LNCAP (cell line): ENCODE data around the gene SLC2A4RG.

Experiments
- TF ChIP-seq, protein P1 (sequence below): fragments of 450-650 bp; IDR thresholded peaks from 2 replicates; pipeline ENCODE4 v1.5.1; 2017; ENCODE audit warnings: mild to moderate bottlenecking

The SLC2A4RG gene

DNA sequence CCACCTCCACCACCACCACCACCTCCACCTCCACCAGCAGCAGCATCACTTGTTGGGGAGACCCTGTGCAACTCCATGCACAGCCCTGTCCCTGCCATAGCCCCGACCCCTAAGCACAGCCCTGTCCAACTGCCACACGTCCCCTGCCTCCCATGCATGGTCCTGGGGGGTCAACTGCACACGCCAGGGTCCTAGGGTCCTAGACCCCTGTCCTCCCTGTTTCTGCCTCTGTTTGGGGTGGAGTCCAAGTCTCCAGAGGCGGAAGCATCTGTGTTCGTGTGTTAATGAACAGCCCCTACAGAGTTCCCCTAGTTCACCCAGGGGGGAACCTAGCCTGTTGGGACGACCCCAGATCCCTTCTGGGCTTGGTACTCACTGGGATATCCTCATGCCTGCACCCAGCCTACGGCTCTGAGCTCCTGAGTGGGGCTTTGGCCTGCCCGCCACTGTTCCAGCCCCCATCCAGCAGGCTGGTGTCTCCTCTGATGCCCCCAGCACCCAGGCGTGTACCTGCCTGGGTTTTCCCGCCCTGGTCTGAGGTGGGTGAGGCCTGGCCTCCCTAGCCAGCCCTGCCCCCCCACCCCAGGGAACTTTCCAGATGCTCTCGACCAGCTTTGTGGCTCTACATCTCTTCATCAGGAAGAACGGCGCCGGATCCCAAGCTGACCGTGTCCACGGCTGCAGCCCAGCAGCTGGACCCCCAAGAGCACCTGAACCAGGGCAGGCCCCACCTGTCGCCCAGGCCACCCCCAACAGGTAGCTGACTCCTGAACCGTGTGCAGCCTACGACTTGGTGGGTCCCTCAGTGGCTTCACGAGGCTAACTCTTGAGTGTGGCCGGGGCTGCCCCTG is 45.6 kb upstream of the SLC2A4RG start:
- TF ChIP-seq, protein P1, sequence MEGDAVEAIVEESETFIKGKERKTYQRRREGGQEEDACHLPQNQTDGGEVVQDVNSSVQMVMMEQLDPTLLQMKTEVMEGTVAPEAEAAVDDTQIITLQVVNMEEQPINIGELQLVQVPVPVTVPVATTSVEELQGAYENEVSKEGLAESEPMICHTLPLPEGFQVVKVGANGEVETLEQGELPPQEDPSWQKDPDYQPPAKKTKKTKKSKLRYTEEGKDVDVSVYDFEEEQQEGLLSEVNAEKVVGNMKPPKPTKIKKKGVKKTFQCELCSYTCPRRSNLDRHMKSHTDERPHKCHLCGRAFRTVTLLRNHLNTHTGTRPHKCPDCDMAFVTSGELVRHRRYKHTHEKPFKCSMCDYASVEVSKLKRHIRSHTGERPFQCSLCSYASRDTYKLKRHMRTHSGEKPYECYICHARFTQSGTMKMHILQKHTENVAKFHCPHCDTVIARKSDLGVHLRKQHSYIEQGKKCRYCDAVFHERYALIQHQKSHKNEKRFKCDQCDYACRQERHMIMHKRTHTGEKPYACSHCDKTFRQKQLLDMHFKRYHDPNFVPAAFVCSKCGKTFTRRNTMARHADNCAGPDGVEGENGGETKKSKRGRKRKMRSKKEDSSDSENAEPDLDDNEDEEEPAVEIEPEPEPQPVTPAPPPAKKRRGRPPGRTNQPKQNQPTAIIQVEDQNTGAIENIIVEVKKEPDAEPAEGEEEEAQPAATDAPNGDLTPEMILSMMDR: no peak

DNA sequence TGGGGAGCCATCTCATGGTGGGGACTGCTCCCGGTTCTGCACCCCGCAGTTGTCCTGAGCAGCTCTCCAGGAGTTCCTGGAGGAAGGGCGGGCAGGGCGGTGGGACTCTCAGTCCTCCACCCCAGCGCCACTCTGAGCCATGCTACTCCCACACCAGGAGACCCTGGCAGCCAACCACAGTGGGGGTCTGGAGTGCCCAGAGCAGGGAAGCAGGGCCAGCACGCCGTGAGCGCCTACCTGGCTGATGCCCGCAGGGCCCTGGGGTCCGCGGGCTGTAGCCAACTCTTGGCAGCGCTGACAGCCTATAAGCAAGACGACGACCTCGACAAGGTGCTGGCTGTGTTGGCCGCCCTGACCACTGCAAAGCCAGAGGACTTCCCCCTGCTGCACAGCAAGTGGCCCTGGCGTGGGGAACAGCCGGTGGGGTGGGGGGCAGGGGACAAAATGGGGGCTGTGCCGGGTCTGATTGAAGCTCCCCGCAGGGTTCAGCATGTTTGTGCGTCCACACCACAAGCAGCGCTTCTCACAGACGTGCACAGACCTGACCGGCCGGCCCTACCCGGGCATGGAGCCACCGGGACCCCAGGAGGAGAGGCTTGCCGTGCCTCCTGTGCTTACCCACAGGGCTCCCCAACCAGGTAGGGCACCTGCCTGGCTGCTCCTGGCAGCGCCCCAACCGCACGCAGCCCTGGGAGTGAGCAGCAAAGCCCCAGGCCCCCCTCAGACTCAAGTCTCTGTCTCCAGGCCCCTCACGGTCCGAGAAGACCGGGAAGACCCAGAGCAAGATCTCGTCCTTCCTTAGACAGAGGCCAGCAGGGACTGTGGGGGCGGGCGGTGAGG is 44.8 kb upstream of the SLC2A4RG start:
- TF ChIP-seq, protein P1: no peak

GRCh38 chr20:63695424-63696305 is 43.9 kb upstream of the SLC2A4RG start:
- TF ChIP-seq, protein P1: no peak

GRCh38 chr20:63696306-63696627 is 43.3 kb upstream of the SLC2A4RG start:
- TF ChIP-seq, protein P1: no peak

- TF ChIP-seq, protein P1: no peak
Measured at GRCh38 chr20:63696628-63697356, 42.8 kb upstream of the SLC2A4RG start, which contains the start of gene TNFRSF6B. TNFRSF6B (plus strand) TSS chr20:63696652; CDS start chr20:63696768, 116 bp downstream.

- TF ChIP-seq, protein P1: no peak
Measured at GRCh38 chr20:63697357-63697867, 42.2 kb upstream of the SLC2A4RG start.
